GM18511 (cell line): ENCODE measurements around the gene SLC39A11.
"Not testable (repeated sequence)": the region's sequence is repeated elsewhere in the genome, so short reads cannot be mapped to it uniquely, and the experiment has no call there.

Experiments used
- ATAC-seq: cut with Tn5 transposase; IDR thresholded peaks from one replicate; pipeline ENCODE4 v1.9.1; 2021; ENCODE audit warnings: mild to moderate bottlenecking, moderate library complexity; ENCODE audit not compliant: unreplicated experiment

Gene SLC39A11

GRCh38 chr17:72852277-72852938 lies 240.1 kb downstream of the SLC39A11 start:
- ATAC-seq, result no peak

- ATAC-seq, result no peak
These were observed 241.9 kb downstream of the SLC39A11 start for GRCh38 chr17:72850410-72851118.

GRCh38 chr17:72846399-72846798 lies 246.1 kb downstream of the SLC39A11 start:
- ATAC-seq, result no peak

DNA sequence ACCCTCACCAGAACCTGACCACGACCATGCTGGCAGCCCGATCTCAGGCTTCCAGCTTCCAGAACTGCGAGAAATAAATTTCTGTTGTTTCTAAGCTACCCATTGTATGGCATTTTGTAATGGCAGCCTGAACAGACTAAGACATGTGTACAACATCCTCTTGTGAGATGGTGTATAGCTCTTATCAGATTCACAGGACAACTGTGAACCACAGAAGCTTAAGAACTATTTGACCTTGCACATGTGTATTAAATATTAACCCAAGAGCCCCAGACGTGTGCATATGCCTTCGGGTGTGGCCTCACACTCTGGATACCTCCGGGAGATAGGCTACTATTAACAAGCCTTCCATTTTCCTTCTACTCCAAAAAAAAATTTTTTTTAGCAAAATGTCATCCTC lies 248.9 kb downstream of the SLC39A11 start:
- no peak for ATAC-seq

DNA sequence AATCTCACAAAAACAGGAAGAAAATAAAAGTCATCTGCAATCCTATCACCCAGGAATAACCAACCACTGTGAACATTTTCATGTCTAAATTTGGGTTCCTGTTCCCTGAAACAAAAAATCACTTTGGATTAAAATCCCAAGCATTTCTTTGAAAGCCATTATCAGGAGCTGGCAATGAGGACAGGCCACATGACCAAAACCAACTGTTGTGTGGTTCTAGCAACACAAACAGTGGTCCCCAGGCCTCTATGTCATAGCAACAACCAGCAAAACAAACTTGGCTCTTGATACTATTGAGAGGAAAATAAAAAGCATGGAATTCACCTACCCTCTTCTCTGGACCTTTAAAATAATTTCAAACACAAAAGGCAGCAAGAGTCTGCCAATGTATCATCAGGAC lies 252.5 kb downstream of the SLC39A11 start:
- ATAC-seq, result no peak

DNA sequence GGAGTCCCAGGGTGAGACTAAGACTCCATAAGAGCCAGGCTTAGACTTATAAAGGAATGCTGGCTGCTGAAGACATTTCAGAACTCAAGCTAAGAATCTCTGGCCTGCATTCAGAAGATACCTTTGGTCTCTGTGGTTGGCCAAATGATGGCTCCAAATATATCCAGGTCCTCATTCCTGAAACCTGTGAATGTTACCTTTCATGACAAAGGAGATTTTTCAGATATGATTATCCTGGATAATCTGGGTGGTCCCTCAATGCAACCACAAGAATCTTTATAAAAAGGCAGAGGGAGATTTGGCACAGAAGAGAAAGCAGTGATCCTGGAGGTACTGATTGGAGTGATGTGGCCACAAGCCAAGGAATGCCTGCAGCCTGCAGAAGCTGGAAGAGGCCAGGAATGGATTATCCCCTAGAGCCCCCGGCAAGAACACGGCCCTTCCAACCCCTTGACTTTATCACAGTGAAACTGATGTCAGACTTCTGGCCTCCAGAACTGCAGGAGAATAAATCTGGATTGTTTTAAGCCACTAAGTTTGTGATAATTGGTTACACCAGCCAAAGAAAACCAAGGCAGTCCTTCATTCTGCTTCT lies 253.3 kb downstream of the SLC39A11 start:
- ATAC-seq, result no peak

DNA sequence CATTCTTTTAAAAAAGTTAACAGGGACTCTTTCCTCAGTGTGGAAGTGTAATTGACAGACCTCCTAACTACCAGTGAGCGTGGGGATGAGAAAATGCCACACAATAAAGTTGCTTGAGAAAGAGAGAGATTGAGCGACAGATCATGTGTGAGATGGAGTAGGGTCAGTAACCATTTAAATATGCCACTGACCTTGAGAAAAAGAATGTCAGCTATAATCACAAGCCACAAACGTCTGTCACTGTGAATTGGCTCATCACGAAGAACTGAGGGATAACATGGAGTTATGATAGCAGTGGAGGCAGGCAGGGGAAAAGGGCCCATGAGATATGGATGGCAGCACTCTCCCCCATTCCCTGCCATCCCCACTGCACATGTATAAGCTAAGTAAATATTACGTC lies 253.9 kb downstream of the SLC39A11 start:
- ATAC-seq, result no peak

- ATAC-seq, result no peak
These were observed 254.4 kb downstream of the SLC39A11 start for GRCh38 chr17:72838068-72838467.

DNA sequence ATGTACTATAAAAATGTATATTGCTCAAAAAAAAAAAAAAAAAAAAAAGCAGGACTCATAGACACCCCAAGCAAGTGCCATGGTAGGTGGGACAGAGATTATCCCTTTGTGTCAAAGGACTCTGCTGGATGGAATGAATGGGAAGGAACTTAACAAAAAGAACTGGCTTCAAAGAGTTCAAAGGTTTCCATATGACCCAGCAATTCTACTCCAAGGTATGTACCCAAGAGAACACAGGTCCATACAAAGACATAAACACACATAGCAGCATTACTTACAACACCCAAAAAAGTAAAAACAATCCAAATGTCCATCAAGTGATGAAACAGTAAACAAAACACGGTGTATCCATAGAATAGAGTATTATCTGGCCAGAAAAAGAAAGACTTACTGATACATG lies 255.2 kb downstream of the SLC39A11 start:
- ATAC-seq, result no peak

- ATAC-seq, result no peak
These were observed 259.2 kb downstream of the SLC39A11 start for GRCh38 chr17:72833128-72833765.

- ATAC-seq, result no peak
These were observed 260.2 kb downstream of the SLC39A11 start for GRCh38 chr17:72832306-72832705.

- ATAC-seq, result no peak
These were observed 262.6 kb downstream of the SLC39A11 start for GRCh38 chr17:72829883-72830282.

DNA sequence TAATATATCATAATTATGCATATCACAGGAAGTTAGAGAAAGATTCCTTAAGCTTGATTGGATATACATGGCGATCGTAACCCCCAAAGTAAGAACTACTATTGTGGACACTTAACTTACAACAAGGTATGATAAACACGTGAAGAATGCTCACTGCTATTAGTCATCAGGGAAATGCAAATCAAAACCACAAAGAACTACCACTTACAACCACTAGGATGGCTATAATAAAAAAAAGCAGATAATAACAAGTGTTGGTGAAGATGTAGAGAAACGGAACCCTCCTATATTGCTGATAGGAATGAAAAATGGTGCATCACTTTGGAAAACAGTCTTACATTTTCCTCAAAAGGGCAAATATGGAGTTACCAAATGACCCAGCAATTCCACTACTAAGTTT lies 265.9 kb downstream of the SLC39A11 start:
- no peak for ATAC-seq

DNA sequence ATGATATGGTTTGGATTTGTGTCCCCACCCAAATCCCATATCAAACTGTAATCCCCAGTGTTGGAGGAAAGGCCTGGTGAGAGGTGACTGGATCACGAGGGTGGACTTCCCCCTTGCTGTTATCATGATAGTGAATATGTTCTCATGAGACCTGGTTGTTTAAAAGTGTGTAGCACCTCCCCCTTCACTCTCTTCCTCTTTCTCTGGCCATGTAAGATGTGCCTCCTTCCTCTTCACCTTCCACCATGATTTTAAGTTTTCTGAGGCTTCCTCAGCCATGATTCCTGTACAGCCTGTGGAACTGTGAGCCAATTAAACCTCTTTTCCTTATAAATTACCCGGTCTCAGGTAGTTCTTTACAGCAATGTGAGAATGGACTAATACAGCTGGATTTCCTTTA lies 266.4 kb downstream of the SLC39A11 start:
- not testable (repeated sequence) for ATAC-seq

DNA sequence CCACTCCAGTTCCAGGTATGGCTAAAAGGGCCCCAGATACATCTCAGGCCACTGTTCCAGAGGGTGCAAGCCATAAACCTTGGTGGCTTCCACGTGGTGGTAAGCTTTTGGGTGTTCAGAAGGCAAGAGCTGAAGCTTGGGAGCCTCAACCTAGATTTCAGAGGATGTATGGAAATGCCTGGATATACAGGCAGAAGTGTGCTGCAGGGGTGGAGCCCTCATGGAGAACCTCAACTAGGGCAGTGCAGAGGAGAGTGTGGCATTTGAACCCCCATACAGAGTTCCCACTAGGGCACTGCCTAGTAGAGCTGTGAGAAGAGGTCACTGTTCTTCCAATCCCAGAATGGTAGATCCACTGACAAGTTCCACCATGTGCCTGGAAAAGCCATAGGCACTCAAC lies 267.3 kb downstream of the SLC39A11 start:
- no peak for ATAC-seq

DNA sequence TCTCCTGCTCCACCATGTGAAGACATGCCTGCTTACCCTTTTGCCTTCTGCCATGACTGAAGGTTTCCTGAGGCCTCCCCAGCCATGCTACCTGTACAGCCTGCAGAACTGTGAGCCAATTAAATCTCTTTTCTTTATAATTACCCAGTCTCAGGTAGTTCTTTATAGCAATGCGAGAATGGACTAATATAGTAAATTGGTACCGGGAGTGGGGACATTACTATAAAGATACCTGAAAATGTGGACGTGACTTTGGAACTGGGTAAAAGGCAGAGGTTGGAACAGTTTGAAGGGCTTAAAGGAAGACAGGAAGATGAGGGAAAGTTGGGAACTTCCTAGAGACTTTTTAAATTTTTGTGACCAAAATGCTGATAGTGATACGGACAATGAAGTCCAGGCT lies 268.2 kb downstream of the SLC39A11 start:
- ATAC-seq, result not testable (repeated sequence)

- ATAC-seq, result no peak
These were observed 270.0 kb downstream of the SLC39A11 start for GRCh38 chr17:72822358-72823023.

- no peak for ATAC-seq
These were observed 276.1 kb downstream of the SLC39A11 start for GRCh38 chr17:72816406-72816805.

GRCh38 chr17:72813481-72813880 lies 279.0 kb downstream of the SLC39A11 start:
- no peak for ATAC-seq

DNA sequence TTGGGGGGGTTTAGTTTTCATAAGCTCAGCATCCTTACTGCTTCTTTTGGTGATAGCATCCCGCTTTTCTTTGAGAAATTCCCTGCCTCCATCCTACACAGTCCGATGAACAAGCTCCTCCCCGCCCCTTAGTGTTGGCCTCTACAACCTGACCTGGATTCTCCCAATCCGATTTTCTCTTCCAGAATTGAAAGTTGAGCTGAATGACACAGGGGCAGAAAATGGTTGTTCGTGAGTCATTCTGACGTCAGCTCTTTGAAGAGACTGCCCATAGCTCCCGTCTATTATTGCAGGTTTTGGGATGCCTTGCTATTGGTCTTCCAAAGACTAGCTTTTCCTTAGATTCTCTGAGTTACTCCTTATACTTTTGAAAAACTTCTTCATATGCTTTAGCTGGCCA lies 279.7 kb downstream of the SLC39A11 start:
- no peak for ATAC-seq

- no peak for ATAC-seq
These were observed 280.4 kb downstream of the SLC39A11 start for GRCh38 chr17:72811976-72812687.
